ENCODE data around the gene MESD.
"Not testable (repeated sequence)": the region's sequence is repeated elsewhere in the genome, so short reads cannot be mapped to it uniquely, and the experiment has no call there.

Gene MESD

GRCh38 chr15:80958818-80959495 is 30.7 kb downstream of the MESD start:
- no peak for TF ChIP-seq CTCF (IDR thresholded peaks at IDR 0.05; ENCODE audit: control insufficient read depth, insufficient read depth, low read depth, low read length, missing control alignments)
- no peak overlapping the region for H3K4me3 ChIP-seq (ENCODE audit: control insufficient read depth, low read depth, low read length)
- no peak for DNase-seq (ENCODE audit: low read depth)

GRCh38 chr15:80957976-80958375 is 31.6 kb downstream of the MESD start:
- no peak overlapping the region for H3K4me3 ChIP-seq (ENCODE audit: control insufficient read depth, low read depth, low read length)
- DNase-seq (ENCODE audit: low read depth) = no peak
- no peak for TF ChIP-seq CTCF (IDR thresholded peaks at IDR 0.05; ENCODE audit: control insufficient read depth, insufficient read depth, low read depth, low read length, missing control alignments)

GRCh38 chr15:80957556-80957955 is 32.1 kb downstream of the MESD start:
- H3K4me3 ChIP-seq (ENCODE audit: control insufficient read depth, low read depth, low read length) = no peak overlapping the region
- no peak for TF ChIP-seq CTCF (IDR thresholded peaks at IDR 0.05; ENCODE audit: control insufficient read depth, insufficient read depth, low read depth, low read length, missing control alignments)
- no peak for DNase-seq (ENCODE audit: low read depth)

- DNase-seq (ENCODE audit: low read depth) = peak; percentile 81
- not testable (repeated sequence) for H3K4me3 ChIP-seq (ENCODE audit: control insufficient read depth, low read depth, low read length)
Observed at GRCh38 chr15:80955571-80956452, 33.8 kb downstream of the MESD start.

- H3K4me3 ChIP-seq (ENCODE audit: control insufficient read depth, low read depth, low read length) = no peak overlapping the region
- TF ChIP-seq CTCF (IDR thresholded peaks at IDR 0.05; ENCODE audit: control insufficient read depth, insufficient read depth, low read depth, low read length, missing control alignments) = no peak
- no peak for DNase-seq (ENCODE audit: low read depth)
Observed at GRCh38 chr15:80953953-80954778, 35.5 kb downstream of the MESD start.

GRCh38 chr15:80953001-80953952 is 36.3 kb downstream of the MESD start:
- DNase-seq (ENCODE audit: low read depth) = no peak
- no peak overlapping the region for H3K4me3 ChIP-seq (ENCODE audit: control insufficient read depth, low read depth, low read length)
- TF ChIP-seq CTCF (IDR thresholded peaks at IDR 0.05; ENCODE audit: control insufficient read depth, insufficient read depth, low read depth, low read length, missing control alignments) = no peak
